Measurements from ENCODE around the gene GABPB2.

The GABPB2 gene

DNA sequence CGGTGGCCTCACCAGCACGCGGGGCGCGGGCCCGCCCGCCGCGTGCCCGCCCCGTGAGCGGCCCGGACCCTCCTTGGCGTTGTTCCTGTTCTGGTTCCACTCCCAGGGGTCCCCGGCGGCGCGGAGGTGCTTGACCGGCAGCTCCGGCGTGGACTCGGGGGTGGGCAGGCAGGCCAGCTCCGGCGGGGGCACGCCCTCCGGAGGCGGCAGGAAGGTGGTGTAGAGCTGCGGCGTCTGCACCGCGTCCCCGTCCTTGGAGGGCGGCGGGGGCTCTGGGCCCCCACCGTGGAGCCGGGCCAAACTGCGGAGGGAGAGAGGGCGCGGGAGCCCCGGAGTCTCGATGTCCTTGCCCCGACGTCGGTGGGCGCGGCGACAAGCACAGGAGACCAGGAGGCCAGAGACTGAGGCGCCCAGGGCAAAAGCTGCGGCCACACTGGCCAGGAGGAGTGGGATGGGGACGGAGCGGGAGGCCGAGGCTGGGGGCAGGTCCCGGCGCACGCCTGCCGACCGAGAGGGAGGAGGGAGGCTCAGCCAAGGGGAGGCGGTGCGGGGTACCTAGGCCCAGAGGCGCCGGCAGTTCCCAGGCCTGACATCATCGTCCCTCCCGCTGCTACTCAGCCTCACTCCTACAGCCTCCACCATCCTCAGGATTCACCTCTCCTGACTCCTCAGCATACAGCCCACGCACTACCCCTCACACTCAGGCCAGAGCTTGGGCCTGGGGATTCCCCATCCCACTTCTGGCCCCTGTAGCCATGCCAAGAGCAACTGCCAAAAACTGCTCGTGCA is 62.7 kb downstream of the GABPB2 start:
- no peak for DNase-seq (ENCODE audit: low read depth in 4 of 4, low spot score in 1 of 4)

DNA sequence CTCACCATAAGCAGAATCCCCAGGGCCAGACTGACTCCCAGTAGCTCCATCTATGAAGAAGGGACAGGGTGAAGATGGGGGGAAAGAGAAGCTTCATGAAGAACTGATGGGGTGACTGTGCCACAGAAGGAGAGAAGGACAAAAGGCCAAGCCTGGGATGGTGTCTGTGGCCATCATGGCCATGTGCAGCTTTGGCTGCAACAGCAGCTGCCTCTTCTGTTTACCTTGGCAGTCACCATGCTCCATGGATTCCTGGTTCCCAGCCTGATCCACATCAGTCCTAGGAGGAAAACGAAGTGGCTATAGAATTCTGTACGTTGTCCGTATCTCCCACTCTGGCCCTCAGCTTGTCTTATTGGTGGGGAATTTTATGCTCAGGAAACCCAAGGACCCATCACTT is 63.8 kb downstream of the GABPB2 start:
- DNase-seq (ENCODE audit: low read depth in 4 of 4, low spot score in 1 of 4): no peak

DNA sequence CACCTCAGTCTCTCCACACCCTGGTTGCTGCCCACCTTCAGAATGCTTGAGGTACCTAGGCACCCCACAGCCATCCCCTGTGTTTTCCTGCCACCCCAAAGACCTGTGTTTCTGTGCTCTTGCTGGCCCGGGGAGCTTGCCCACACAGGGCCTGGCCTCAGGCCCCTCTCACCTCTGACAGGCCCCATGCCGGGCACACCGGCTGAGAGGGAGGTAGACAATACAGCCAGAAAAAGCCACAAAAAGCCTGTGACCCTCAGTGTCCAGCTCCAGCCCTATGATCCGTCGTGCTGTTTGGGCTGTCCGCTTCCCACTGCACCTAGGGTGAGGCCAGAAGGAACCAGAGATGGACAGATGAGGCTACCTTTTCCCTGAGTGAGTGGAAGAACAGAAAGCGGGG is 64.4 kb downstream of the GABPB2 start:
- no peak for DNase-seq (ENCODE audit: low read depth in 4 of 4, low spot score in 1 of 4)

DNA sequence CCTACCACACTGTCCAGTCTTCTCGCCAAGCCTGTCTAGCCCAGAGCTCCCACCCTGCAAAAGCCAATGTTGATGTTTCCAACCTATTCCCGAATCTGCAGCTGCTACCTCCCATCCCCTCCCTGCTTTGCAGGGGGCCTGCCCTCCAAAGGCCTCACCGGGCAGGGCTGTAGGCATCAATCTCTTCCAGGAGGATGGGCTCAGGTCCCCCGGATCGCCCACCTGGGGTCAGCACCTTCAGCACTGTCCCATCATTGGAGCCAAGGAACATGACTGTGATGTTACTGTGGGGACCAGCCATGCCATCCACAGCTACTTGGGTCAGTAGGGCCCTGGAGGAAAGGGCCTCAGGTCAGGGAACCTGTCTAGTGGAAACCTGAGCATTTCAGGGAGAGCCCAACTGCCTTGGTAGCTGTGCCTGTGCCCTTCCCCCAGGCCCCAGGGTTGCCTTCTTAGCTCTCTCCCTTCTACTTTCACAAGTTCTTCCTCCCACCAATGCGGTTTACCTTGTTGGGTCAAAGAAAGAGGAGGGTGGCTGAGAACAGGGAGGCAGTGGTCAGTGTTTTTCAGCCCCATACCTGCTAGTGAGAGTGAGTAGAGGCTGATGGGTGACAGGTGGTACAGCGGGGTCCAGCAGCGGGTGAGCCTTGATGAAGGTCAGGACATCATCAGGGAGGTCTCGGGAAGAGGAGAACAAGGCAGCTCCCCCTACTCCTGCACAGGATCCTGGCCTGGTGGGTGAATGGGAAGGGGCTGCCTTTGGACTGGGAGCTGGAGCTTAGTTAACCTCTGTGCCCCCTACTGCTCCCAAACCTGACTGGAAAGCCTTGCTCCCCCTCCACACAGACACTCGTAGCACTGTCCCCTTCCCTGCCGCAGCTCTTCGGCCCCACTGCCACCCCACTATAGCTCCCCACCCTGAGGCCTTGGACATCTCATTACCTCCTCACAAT is 65.1 kb downstream of the GABPB2 start:
- no peak for DNase-seq (ENCODE audit: low read depth in 4 of 4, low spot score in 1 of 4)

DNA sequence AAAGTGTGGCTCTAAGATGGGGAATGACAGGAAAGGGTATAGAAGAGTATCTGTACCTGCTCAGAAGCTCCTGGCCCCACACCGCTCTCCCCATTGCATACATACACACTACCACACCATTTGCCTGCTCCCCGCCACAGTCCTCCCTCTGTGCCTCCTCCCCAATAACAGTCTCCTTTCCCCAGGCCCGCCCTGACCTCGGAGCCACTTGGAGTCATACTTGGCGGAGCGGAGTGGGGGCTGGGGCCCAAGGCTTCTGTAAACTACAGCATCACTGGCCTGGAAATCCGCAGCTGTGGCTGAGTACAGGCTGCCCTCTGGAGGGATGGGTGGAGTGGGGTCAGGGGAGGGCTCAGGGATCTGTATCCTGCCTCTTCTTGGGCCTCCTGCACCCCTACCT is 67.2 kb downstream of the GABPB2 start:
- no peak for DNase-seq (ENCODE audit: low read depth in 4 of 4, low spot score in 1 of 4)

DNA sequence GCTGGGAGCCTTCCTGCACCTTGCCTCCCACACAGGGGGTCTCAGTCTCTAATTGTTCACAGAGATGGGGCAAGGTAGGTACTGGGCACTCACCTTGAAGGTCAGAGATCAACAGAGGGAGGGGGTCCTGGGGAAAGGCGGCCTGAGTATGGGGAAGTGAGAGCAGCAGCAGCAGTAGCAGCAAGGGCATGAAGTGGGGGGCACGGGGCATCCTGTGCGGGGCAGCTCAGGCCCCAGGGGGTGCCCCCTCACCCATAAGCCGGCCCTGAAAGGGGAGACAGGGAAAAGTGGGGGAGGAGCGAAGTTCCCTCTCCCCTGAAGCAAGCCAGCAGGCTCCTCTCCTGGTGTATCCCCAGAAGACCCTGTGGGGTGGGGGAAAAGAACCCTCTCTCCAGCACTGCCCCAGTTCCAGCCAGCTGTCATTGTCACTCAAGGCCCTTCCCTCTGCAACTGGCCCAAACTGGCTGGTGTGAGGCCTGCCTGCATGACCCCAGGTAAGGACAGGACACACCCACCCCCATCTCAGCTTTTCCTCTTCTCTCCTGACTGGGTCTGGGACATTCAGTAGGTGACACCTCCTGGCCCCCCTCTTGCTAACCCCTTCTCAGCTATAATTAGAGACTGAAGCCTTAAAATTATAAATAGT is 72.0 kb downstream of the GABPB2 start:
- no peak for DNase-seq (ENCODE audit: low read depth in 4 of 4, low spot score in 1 of 4)

DNA sequence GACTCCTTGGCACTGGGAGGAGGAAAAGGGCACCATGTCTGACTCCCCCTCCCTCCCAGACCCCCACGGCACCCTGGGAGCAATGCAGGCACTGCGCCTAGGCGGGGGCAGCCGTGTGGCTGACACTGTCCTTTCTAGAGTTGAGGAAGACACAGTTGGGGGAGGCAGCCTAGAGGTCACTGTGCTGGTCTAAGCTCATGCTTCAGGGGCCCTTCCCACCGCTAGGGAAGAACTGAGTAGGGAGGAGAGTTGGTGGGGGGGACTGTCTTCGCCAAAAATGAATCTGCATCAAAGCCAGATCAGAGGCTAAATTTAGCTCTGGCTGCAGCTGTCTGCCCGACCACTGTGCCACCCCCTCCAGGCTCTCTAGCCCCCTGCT is 72.5 kb downstream of the GABPB2 start:
- DNase-seq (ENCODE audit: low read depth in 4 of 4, low spot score in 1 of 4): no peak

DNA sequence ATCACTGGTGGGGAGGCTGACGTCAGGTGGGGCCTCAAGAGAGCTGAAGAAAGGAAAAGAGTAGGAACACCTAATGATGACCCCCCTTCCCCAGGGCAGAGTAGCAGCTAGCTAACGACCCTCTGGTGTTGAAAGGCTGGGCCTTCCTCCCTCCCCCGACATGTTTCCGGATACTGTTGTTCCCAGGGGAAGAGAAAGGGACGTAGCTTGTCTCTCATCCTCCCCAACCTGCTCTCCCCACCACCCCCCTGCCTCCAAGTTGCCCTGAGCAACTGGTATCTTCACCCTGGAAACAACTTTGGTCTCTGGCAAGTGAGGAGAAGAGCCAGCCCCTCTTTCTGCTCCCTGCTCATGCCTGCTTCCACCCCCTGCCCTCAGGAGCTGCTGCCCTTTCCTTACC is 73.4 kb downstream of the GABPB2 start:
- DNase-seq (ENCODE audit: low read depth in 4 of 4, low spot score in 1 of 4): no peak

DNA sequence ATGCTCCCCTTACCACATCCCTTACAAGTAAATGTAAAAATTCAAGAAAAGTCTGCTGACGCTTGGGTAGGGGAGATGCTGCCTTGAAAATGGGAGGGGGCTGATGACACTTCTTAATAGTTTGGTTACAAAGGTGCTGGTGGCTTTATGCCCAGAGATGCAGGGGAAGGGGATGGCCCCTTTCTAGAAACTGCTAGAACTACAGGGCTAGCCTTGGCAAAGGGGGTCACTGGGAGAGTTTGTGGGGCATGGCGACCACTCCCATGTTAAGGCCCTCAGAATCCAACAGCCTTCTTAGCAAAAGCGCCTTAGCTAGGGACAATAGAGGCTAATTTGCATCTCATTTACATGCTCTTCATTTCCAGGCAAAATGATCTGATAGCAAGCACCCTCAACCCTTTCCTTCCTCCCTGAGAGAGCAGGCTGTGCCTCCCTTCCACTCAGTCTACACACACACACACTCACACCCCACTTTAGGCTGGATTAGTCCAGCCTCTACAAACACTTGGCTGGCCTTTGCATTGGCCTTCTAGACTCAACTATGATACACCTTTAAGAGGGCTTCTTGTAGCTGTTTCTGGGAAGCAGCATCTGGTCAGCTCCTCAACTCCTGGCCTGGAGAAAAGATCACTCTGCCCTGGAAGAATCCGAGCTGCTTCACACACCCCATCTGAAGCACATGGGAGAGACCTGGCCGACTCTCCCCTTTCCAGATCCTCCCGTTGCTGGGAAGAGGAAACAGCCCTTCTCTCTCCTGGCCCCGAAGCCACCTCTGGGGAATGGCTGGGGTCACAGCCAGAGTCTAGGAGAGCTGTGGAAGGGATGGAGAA is 74.1 kb downstream of the GABPB2 start:
- DNase-seq (ENCODE audit: low read depth in 4 of 4, low spot score in 1 of 4): no peak

DNA sequence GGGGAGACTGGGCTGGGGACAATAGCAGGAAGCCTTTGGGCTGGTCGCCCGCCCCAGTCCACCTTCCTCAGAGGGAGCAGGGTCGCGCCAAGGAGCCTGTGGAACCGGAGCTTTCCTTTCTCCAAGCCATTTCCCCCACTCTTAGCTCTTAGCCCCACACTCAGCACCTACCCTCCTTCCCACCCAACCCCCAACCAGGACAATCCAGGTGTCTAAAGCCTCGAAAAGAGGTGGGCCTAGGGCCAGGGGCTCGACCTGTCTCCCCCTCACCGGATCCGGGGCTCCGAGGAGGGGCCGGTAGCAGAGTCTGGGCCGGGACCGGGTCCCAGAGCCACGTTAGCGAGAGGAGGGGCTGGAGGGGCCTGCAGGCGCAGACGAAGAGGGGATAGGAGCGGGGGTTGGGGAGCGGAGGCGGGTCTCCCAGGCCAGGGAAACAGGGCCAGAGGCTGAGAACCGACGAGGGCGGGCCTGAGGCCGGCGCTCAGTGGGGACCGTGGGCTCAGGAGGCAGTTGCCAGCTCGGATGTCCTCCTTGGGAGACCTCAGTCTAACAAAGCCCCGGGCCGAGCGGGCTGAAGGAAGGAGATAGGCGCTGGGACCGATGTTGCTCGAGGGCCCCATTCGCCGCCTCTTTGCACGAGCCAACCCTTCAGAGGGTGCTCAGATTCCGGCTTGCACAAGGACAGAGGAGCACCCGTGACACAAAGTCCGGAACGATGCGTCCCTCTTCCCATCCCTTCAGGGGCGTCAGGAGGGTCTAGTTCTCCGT is 74.9 kb downstream of the GABPB2 start:
- no peak for DNase-seq (ENCODE audit: low read depth in 4 of 4, low spot score in 1 of 4)

DNA sequence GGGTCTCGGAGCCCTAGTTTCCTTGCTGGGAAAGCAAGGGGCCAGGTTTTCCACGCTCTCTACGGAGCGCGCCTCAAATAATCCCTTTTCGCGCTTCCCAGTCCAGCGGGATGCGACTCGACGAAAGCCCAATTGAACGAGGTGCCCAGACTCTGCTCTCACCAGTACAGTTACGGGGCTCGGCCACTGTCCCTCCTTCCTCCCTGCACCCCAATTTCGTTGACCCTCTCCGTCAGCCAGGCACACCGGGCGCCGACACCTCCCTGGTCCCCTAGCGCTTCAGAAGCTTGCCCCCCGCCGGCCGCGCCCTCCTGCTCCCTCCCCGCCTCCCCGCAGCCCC is 75.5 kb downstream of the GABPB2 start:
- DNase-seq (ENCODE audit: low read depth in 4 of 4, low spot score in 1 of 4): no peak

DNA sequence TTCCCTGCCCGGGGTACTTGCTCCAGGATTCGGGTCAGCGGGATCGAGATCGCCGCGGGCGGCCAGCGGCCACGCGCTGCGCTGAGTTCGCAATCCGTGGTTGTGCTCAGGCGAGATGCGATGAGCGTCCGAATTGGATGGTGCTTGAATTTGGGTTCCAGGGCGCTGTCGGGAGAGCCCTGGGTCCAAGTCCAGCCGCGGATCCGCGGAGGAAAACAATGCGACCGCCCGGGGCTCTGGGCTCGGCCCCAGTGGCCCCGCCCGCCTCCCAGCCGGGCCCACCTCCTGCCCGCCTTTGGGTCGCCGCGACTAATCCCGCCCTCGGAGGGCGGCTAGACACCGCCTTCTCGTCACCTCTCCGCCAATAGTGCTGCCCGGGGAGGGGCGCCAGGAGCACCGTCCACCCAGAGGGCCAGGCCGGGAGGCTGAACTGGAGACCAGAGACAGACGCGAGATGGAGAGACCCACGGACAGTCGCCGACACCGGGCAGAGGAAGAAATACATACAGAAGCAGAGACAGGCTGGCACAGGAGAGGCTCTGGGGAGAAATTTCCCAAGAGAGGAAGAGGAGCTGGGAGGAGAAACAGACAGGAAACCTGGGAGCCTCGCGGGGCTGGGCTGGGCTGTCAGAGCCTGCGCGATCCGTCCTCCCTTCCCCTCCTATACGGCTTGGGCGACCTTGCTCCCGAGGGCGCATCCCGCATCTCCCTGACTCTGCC is 76.0 kb downstream of the GABPB2 start, which contains the start of gene SEMA6C:
Gene SEMA6C, minus strand, starts transcription at position 220 of the 720 bp plus-strand sequence. CDS start 4,010 bp downstream, outside the sequence.
- DNase-seq (ENCODE audit: low read depth in 4 of 4, low spot score in 1 of 4): peak; percentile 59 to 85 (median 74)

DNA sequence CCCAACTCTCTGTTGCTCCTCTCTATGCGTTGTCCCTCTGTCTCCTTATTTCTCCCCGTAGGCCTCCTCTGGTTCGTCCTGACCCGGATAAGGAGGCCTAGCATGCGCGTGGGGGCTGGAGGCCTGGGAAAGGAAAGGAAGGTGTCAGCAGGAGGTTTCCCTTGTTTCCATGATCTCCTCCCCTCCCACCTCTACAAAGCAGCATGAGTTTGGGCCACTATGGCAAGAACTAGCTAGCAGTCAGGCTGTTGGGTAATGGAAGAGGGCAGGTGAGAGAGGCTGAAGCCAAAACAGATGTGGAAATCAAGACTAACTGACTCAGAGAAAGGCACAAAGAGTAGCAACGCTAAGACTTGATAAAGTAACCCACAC is 76.6 kb downstream of the GABPB2 start:
- DNase-seq (ENCODE audit: low read depth in 4 of 4, low spot score in 1 of 4): no peak

DNA sequence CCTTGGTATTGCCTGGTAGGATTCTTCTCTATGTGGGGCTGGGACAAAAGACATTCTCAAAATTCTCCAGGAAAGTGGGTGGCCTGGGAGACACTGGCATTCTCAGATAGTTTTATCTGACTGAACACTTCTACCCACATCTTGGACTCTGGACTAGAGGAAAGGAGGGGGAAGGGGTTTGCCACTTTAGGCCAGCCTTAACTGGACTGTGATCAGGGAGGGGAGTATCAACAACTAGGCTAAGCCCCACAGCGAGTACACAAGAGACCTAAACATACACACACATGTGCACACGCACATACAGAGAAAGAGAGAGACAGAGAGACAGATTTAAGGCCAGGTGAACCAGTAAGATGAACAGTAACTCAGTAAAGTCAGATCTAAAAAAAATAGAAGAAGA is 77.1 kb downstream of the GABPB2 start:
- DNase-seq (ENCODE audit: low read depth in 4 of 4, low spot score in 1 of 4): no peak

DNA sequence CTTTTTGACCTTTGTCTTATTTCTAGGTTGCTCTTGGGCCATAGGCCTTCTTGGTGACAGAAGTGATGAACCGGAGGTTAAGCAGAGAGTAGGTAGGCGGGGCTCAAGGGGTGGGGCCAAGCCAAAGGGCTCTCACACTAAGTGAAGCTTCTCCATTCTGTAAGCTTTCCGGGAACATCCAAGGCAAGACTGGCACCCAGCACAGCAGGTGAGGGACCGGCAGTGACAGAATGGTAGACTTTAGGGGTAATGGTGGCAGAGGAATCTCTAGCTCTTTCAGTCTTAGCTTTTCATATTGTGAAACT is 85.9 kb downstream of the GABPB2 start, which contains the start of gene TNFAIP8L2:
Gene TNFAIP8L2, plus strand, starts transcription at position 135 of the 305 bp plus-strand sequence. CDS start 2,049 bp downstream, outside the sequence.
- peak in 2 of 4 experiments; percentile 67 to 80 for DNase-seq (ENCODE audit: low read depth in 4 of 4, low spot score in 1 of 4)

DNA sequence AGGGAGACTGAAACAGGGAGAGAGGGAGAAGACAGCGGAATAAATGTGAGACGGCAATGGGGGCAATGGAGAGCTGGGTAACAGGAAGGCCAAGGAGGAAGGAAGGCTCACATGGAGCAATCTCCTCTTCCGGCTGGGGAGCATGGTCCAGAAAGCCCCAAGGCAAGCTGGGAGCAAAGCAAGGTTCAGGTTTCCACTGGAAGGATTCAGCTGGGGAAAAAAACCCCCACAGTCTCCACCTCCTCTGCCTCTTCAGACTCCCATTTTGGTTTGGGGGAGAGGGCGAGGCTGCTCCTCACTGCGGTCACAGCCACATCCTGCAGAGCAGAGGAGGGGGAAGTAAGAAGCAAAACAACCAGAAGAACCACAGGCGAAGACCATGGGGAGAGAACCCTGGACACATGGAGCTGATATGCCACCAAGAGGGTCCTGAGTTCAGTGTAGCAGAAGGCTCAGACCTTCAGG is 86.5 kb downstream of the GABPB2 start:
- peak in 2 of 4 experiments; percentile 30 to 51 for DNase-seq (ENCODE audit: low read depth in 4 of 4, low spot score in 1 of 4)

DNA sequence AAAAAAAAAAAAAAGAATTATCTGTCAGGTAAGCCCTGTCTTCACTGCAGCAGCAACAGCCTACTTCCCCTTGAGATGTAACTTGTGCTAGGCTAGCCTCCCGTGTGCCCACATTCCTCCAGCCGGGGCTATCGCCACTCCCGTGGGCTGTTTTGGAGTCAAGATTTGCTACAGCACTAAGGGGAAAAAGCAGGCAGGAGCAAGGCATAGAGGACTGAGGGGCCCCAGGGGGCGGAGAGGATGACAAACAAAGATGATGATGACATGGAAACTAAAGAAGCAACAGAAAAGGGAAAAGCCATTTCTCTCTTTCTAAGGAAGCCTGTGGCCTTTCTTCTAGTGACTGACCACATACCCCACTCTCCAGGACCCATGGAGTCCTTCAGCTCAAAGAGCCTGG is 87.8 kb downstream of the GABPB2 start:
- peak in 1 of 4 experiments; percentile 54 for DNase-seq (ENCODE audit: low read depth in 4 of 4, low spot score in 1 of 4)

DNA sequence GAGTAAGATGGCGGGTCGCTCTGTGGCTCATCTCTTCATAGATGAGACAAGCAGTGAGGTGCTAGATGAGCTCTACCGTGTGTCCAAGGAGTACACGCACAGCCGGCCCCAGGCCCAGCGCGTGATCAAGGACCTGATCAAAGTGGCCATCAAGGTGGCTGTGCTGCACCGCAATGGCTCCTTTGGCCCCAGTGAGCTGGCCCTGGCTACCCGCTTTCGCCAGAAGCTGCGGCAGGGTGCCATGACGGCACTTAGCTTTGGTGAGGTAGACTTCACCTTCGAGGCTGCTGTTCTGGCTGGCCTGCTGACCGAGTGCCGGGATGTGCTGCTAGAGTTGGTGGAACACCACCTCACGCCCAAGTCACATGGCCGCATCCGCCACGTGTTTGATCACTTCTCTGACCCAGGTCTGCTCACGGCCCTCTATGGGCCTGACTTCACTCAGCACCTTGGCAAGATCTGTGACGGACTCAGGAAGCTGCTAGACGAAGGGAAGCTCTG is 88.2 kb downstream of the GABPB2 start:
- DNase-seq (ENCODE audit: low read depth in 4 of 4, low spot score in 1 of 4): no peak

DNA sequence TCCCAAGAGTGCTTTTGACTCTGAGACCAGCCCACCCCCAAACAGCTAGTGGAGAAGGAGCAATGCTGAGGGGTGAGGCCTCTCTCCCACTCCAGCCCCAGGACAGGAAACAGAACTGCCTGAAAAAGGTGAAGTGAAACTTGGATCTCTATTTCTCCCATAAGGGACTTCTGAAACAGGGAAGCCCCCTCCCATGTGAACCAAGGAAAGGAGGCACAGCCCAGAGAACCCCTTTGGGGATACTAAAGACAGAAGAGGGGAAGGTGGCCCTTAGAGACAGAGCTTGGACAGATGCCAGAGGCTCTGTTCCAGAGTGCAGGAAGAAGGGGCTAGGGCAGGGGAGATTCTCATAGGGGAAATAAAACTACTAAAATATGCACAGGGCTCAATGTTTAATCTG is 88.8 kb downstream of the GABPB2 start:
- DNase-seq (ENCODE audit: low read depth in 4 of 4, low spot score in 1 of 4): no peak

All from stimulated activated CD4-positive, alpha-beta T cell treated with anti-CD3 and anti-CD28 coated beads, Interleukin-1b, Interleukin-23, amount 100 ng/mL, for 24 hours (primary cell).